GM12878 (cell line): ENCODE data around the gene CCDC88C. TPM values are rescaled to one million over a fixed set of nuclear protein-coding genes. Genes with fewer than 3 reads are reported as not detected.

Source experiments
- BHLHE40 ChIP-seq, 2 experiments: fragments of 450-650 bp in 1 of 2; IDR thresholded peaks; 2 replicates each; pipeline ENCODE4 v1.6.1; 2011 to 2017; ENCODE audit warnings: low read depth in 2 of 2, borderline replicate concordance in 1 of 2, improper control_type of control experiment in 1 of 2, low read length in 1 of 2, mild to moderate bottlenecking in 1 of 2
- CREM ChIP-seq: IDR thresholded peaks from 2 replicates; pipeline ENCODE4 v1.6.1; 2014; ENCODE audit warnings: antibody characterized with exemption, low read depth
- DPF2 ChIP-seq: fragments of 450-650 bp; IDR thresholded peaks from 2 replicates; pipeline ENCODE4 v1.6.1; 2017; ENCODE audit warnings: mild to moderate bottlenecking
- EED ChIP-seq: sonication (generic); IDR thresholded peaks from 2 replicates; pipeline ENCODE4 v1.6.1; 2016; ENCODE audit warnings: antibody characterized with exemption, low read depth
- EGR1 ChIP-seq, 2 experiments: IDR thresholded peaks; 1 replicate in 1 of 2; 2 replicates in 1 of 2; pipeline ENCODE4 v1.6.1; 2011 to 2012; ENCODE audit warnings: low read depth in 2 of 2, low read length in 2 of 2, borderline replicate concordance in 1 of 2, mild to moderate bottlenecking in 1 of 2, moderate library complexity in 1 of 2
- EP300 ChIP-seq, 2 experiments: fragments of 150-350 bp in 1 of 2; IDR thresholded peaks; 2 replicates each; pipeline ENCODE4 v1.6.1; 2011 to 2012; ENCODE audit warnings: low read depth in 2 of 2, low read length in 2 of 2, borderline replicate concordance in 1 of 2, improper control_type of control experiment in 1 of 2, inconsistent platforms in 1 of 2; ENCODE audit not compliant: control insufficient read depth in 1 of 2
- IKZF1 ChIP-seq: fragments of 450-650 bp; conservative IDR thresholded peaks from 2 replicates; pipeline ENCODE4 v1.6.1; 2017; ENCODE audit warnings: antibody characterized with exemption, mild to moderate bottlenecking
- IKZF2 ChIP-seq, 2 experiments: fragments of 450-650 bp; IDR thresholded peaks; 2 replicates each; pipeline ENCODE4 v1.6.1; 2017; ENCODE audit warnings: mild to moderate bottlenecking in 2 of 2, moderate library complexity in 2 of 2
- IRF5 ChIP-seq: fragments of 450-650 bp; IDR thresholded peaks from 2 replicates; pipeline ENCODE4 v1.6.1; 2017; ENCODE audit warnings: borderline replicate concordance
- NFXL1 ChIP-seq: fragments of 450-650 bp; IDR thresholded peaks from 2 replicates; pipeline ENCODE4 v1.6.1; 2017; ENCODE audit warnings: antibody characterized with exemption, mild to moderate bottlenecking, borderline replicate concordance
- PML ChIP-seq: IDR thresholded peaks from 2 replicates; pipeline ENCODE4 v1.6.1; 2012; ENCODE audit warnings: low read length, inconsistent platforms
- POLR2AphosphoS5 ChIP-seq: IDR thresholded peaks from 2 replicates; pipeline ENCODE4 v1.6.1; 2011; ENCODE audit warnings: mild to moderate bottlenecking, low read length, inconsistent platforms
- RB1 ChIP-seq: fragments of 450-650 bp; formaldehyde crosslinking; IDR thresholded peaks from 2 replicates; pipeline ENCODE4 v1.6.1; 2017; ENCODE audit warnings: mild to moderate bottlenecking, borderline replicate concordance
- RELA ChIP-seq: fragments of 450-650 bp; IDR thresholded peaks from 2 replicates; pipeline ENCODE4 v1.8.0; 2014; ENCODE audit warnings: borderline replicate concordance; ENCODE audit not compliant: partially characterized antibody
- SMARCA5 ChIP-seq: fragments of 450-650 bp; IDR thresholded peaks from 2 replicates; pipeline ENCODE4 v1.6.1; 2017; ENCODE audit warnings: mild to moderate bottlenecking
- SPI1 ChIP-seq: IDR thresholded peaks from 2 replicates; pipeline ENCODE4 v1.6.1; 2011; ENCODE audit warnings: low read depth, mild to moderate bottlenecking, low read length, moderate library complexity, borderline replicate concordance; ENCODE audit not compliant: insufficient read depth
- SRF ChIP-seq, 2 experiments: IDR thresholded peaks; 2 replicates each; pipeline ENCODE4 v1.6.1; 2011; ENCODE audit warnings: low read depth in 2 of 2, low read length in 2 of 2, mild to moderate bottlenecking in 1 of 2, moderate library complexity in 1 of 2
- TCF7 ChIP-seq: IDR thresholded peaks from 2 replicates; pipeline ENCODE4 v1.6.1; 2014; ENCODE audit warnings: antibody characterized with exemption, borderline replicate concordance
- polyA plus RNA-seq, 11 experiments: library from polyadenylated mRNA; depleted of rRNA in 4 of 11; unstranded in 6 of 11; stranded (reverse) in 5 of 11; fragments of >200 nt; fragmentation: Nextera tagmentation in 4 of 11; fragmentation: Illumina TruSeq in 1 of 11; extraction: Ambion mirVana in 4 of 11; extraction: Trizol in 1 of 11; gene quantifications; 1 replicate in 1 of 11; 2 replicates in 10 of 11; pipeline versions ENCODE4 v1.2.1 to v1.2.3, GENCODE V29; 2011 to 2016; ENCODE audit warnings: inconsistent platforms in 2 of 11, missing spikeins in 2 of 11, low read depth in 1 of 11
- total RNA-seq, 4 experiments: library from RNA; depleted of rRNA in 3 of 4; stranded (reverse); fragments of >200 nt in 3 of 4; fragmentation: Illumina TruSeq in 1 of 4; extraction: Trizol in 1 of 4; gene quantifications; 2 replicates each; pipeline versions ENCODE4 v1.2.1 to v1.2.3, GENCODE V29; 2013 to 2021

CCDC88C gene
- total and polyA plus RNA-seq, 10 of the 15 experiments (the other 5 are each of a cell fraction or from before 2014, with no cell fraction given), result 4.0 to 79.6 (median 36.6) TPM

- peak; percentile 20; the same call in 1 of the 2 replicates for TF ChIP-seq NFXL1
- peak; percentile 35; the same call in 1 of the 2 replicates for TF ChIP-seq SPI1
- TF ChIP-seq RB1, result no peak
- peak; percentile 57 for TF ChIP-seq EED
- TF ChIP-seq PML, result no peak
- no peak for TF ChIP-seq TCF7
- TF ChIP-seq IRF5, result no peak
- TF ChIP-seq CREM, result peak; percentile 69
- peak; percentile 39; the same call in 1 of the 2 replicates for TF ChIP-seq POLR2AphosphoS5
- TF ChIP-seq BHLHE40 (IDR thresholded peaks at IDR 0.05; ENCODE audit: borderline replicate concordance in 1 of 2, low read depth in 2 of 2, low read length in 1 of 2), result 0 out of 4 replicates have a peak, but pooled peaks of 1 of the 2 experiments have one; percentile 7
- TF ChIP-seq DPF2, result peak; percentile 49
- TF ChIP-seq IKZF2 (IDR thresholded peaks at IDR 0.05), result peak; percentile 55 to 71; a peak in 3 of 4 replicates
- peak; percentile 84 for TF ChIP-seq RELA
- peak in 1 of 2 experiments; percentile 12; a peak in 2 of 4 replicates for TF ChIP-seq EP300 (IDR thresholded peaks at IDR 0.05; ENCODE audit: borderline replicate concordance in 1 of 2, control insufficient read depth in 1 of 2, low read depth in 2 of 2, low read length in 2 of 2)
- TF ChIP-seq SRF (IDR thresholded peaks at IDR 0.05; ENCODE audit: low read depth in 2 of 2, low read length in 2 of 2), result no peak
- peak in 1 of 2 experiments; percentile 43; a peak in 1 of 3 replicates for TF ChIP-seq EGR1 (IDR thresholded peaks at IDR 0.05; ENCODE audit: borderline replicate concordance in 1 of 2, low read depth in 2 of 2, low read length in 2 of 2)
- TF ChIP-seq SMARCA5, result peak; percentile 74; the same call in 1 of the 2 replicates
- peak; percentile 89 for TF ChIP-seq IKZF1
These were observed 47.8 kb downstream of the CCDC88C start (continued) for GRCh38 chr14:91369628-91370445.
